ENCODE results near the gene RPS3.
"Not testable (repeated sequence)": the region's sequence is repeated elsewhere in the genome, so short reads cannot be mapped to it uniquely, and the experiment has no call there.

The RPS3 gene

GRCh38 chr11:75380245-75380644, 19.1 kb upstream of the RPS3 start:
- no peak for DNase-seq (ENCODE audit: low read depth)

GRCh38 chr11:75380716-75381420, 18.4 kb upstream of the RPS3 start:
- DNase-seq (ENCODE audit: low read depth): no peak

- no peak for DNase-seq (ENCODE audit: low read depth)
These were observed 16.1 kb upstream of the RPS3 start for GRCh38 chr11:75383246-75383645.

GRCh38 chr11:75384438-75385080, 14.8 kb upstream of the RPS3 start:
- peak; percentile 41 for DNase-seq (ENCODE audit: low read depth)

- DNase-seq (ENCODE audit: low read depth): no peak
These were observed 12.2 kb upstream of the RPS3 start for GRCh38 chr11:75386942-75387630.

- no peak for DNase-seq (ENCODE audit: low read depth)
These were observed 11.5 kb upstream of the RPS3 start for GRCh38 chr11:75387736-75388294.

- DNase-seq (ENCODE audit: low read depth): peak; percentile 28
These were observed 10.7 kb upstream of the RPS3 start for GRCh38 chr11:75388386-75389275.

- DNase-seq (ENCODE audit: low read depth): no peak
These were observed 10.1 kb upstream of the RPS3 start for GRCh38 chr11:75389276-75389605.

GRCh38 chr11:75389925-75390324, 9.4 kb upstream of the RPS3 start:
- no peak for DNase-seq (ENCODE audit: low read depth)

- no peak for DNase-seq (ENCODE audit: low read depth)
These were observed 5.1 kb upstream of the RPS3 start for GRCh38 chr11:75394085-75394840.

- DNase-seq (ENCODE audit: low read depth): no peak
These were observed 412 bp upstream of the RPS3 start for GRCh38 chr11:75398906-75399305.

- no peak for DNase-seq (ENCODE audit: low read depth)
These were observed 988 bp downstream of the RPS3 start for GRCh38 chr11:75400146-75400865.

GRCh38 chr11:75402002-75402773, 2.9 kb downstream of the RPS3 start:
- no peak for DNase-seq (ENCODE audit: low read depth)

GRCh38 chr11:75403037-75403436, 3.7 kb downstream of the RPS3 start:
- no peak for DNase-seq (ENCODE audit: low read depth)

- DNase-seq (ENCODE audit: low read depth): no peak
These were observed 4.8 kb downstream of the RPS3 start for GRCh38 chr11:75403983-75404658.

- DNase-seq (ENCODE audit: low read depth): no peak
These were observed 7.0 kb downstream of the RPS3 start for GRCh38 chr11:75406338-75406777.

GRCh38 chr11:75408957-75409219, 9.6 kb downstream of the RPS3 start:
- no peak for DNase-seq (ENCODE audit: low read depth)

GRCh38 chr11:75409971-75410370, 10.7 kb downstream of the RPS3 start:
- DNase-seq (ENCODE audit: low read depth): not testable (repeated sequence)

- DNase-seq (ENCODE audit: low read depth): not testable (repeated sequence)
These were observed 13.8 kb downstream of the RPS3 start for GRCh38 chr11:75413146-75413545.
